Measurements from ENCODE around the gene INAVA. TPM values are rescaled to one million over a fixed set of nuclear protein-coding genes. Genes with fewer than 3 reads are reported as not detected.
"Not testable (repeated sequence)": the region's sequence is repeated elsewhere in the genome, so short reads cannot be mapped to it uniquely, and the experiment has no call there.

Gene INAVA
- total and polyA plus RNA-seq, 2 experiments from 2014 or later = not detected

GRCh38 chr1:200929530-200930278 lies 35.0 kb downstream of the INAVA start:
- H3K27me3 ChIP-seq (replicated peaks; ENCODE audit: insufficient read depth) = peaks cover 53% of the 10 kb centered on the region
- no peak overlapping the region for H3K4me3 ChIP-seq
- H3K9me3 ChIP-seq (ENCODE audit: low read depth) = no peaks in the 10 kb centered on the region
- H3K27ac ChIP-seq = no peak overlapping the region
- TF ChIP-seq EZH2 (IDR thresholded peaks at IDR 0.05; ENCODE audit: insufficient read depth, poor library complexity, severe bottlenecking) (no peak), EZH2phosphoT487 (IDR thresholded peaks at IDR 0.05; ENCODE audit: insufficient read depth, low read depth) (no peak)
- H3K79me2 ChIP-seq (ENCODE audit: insufficient read depth) = no peaks in the 10 kb centered on the region
- 25% methylated on average over 4 of the region's 4 CpGs for WGBS, 2 experiments (ENCODE audit: low coverage in 1 of 2, low lambda C conversion rate in 2 of 2, missing lambda C conversion rate in 2 of 2)
- no peaks in the 10 kb centered on the region for H3K9me2 ChIP-seq (ENCODE audit: insufficient read depth)
- no peak for DNase-seq
- H4K20me1 ChIP-seq (ENCODE audit: insufficient read depth) = no peaks in the 10 kb centered on the region
- no peak overlapping the region for H3K4me2 ChIP-seq (ENCODE audit: unreplicated experiment)
- no peaks in the 10 kb centered on the region for H3F3A ChIP-seq (ENCODE audit: insufficient read depth)
- H2AFZ ChIP-seq = no peak overlapping the region
- H3K9ac ChIP-seq = no peak overlapping the region
- H3K36me3 ChIP-seq (ENCODE audit: low read depth) = no peaks in the 10 kb centered on the region
- in situ Hi-C loops (cut with MboI) = no loop called here
- H3K4me1 ChIP-seq (ENCODE audit: insufficient read depth) = no peaks in the 10 kb centered on the region

GRCh38 chr1:200930285-200930684 lies 35.6 kb downstream of the INAVA start:
- DNase-seq; H3K9ac ChIP-seq; H3K9me2 ChIP-seq (ENCODE audit: insufficient read depth); H3K27ac ChIP-seq; H3K4me2 ChIP-seq (ENCODE audit: unreplicated experiment); H3F3A ChIP-seq (ENCODE audit: insufficient read depth); H3K36me3 ChIP-seq (ENCODE audit: low read depth); H3K9me3 ChIP-seq (ENCODE audit: low read depth); H3K79me2 ChIP-seq (ENCODE audit: insufficient read depth); in situ Hi-C loops (cut with MboI); H4K20me1 ChIP-seq (ENCODE audit: insufficient read depth); H3K4me3 ChIP-seq; H2AFZ ChIP-seq; H3K4me1 ChIP-seq (ENCODE audit: insufficient read depth): not testable (repeated sequence)
- WGBS, 2 experiments (ENCODE audit: low coverage in 1 of 2, low lambda C conversion rate in 2 of 2, missing lambda C conversion rate in 2 of 2) = 49 to 56% methylated on average over 8 of the region's 8 CpGs
- H3K27me3 ChIP-seq (replicated peaks; ENCODE audit: insufficient read depth) = peaks cover 53% of the 10 kb centered on the region

GRCh38 chr1:200931776-200932175 lies 37.1 kb downstream of the INAVA start:
- H3K9me2 ChIP-seq (ENCODE audit: insufficient read depth) = no peaks in the 10 kb centered on the region
- H3K4me1 ChIP-seq (ENCODE audit: insufficient read depth) = no peaks in the 10 kb centered on the region
- in situ Hi-C loops (cut with MboI) = no loop called here
- H2AFZ ChIP-seq = no peak overlapping the region
- no peak overlapping the region for H3K27ac ChIP-seq
- TF ChIP-seq EZH2 (IDR thresholded peaks at IDR 0.05; ENCODE audit: insufficient read depth, poor library complexity, severe bottlenecking) (no peak), EZH2phosphoT487 (IDR thresholded peaks at IDR 0.05; ENCODE audit: insufficient read depth, low read depth) (no peak)
- no peak overlapping the region for H3K9ac ChIP-seq
- peaks cover 53% of the 10 kb centered on the region for H3K27me3 ChIP-seq (replicated peaks; ENCODE audit: insufficient read depth)
- no peak overlapping the region for H3K4me2 ChIP-seq (ENCODE audit: unreplicated experiment)
- H4K20me1 ChIP-seq (ENCODE audit: insufficient read depth) = no peaks in the 10 kb centered on the region
- no peaks in the 10 kb centered on the region for H3K36me3 ChIP-seq (ENCODE audit: low read depth)
- no peaks in the 10 kb centered on the region for H3F3A ChIP-seq (ENCODE audit: insufficient read depth)
- H3K9me3 ChIP-seq (ENCODE audit: low read depth) = no peaks in the 10 kb centered on the region
- WGBS, 2 experiments (ENCODE audit: low coverage in 1 of 2, low lambda C conversion rate in 2 of 2, missing lambda C conversion rate in 2 of 2) = 6% methylated on average over 2 of the region's 2 CpGs
- H3K79me2 ChIP-seq (ENCODE audit: insufficient read depth) = no peaks in the 10 kb centered on the region
- H3K4me3 ChIP-seq = no peak overlapping the region
- DNase-seq = no peak

GRCh38 chr1:200934676-200935245 lies 40.1 kb downstream of the INAVA start:
- TF ChIP-seq EZH2phosphoT487 (IDR thresholded peaks at IDR 0.05; ENCODE audit: insufficient read depth, low read depth) (no peak), EZH2 (IDR thresholded peaks at IDR 0.05; ENCODE audit: insufficient read depth, poor library complexity, severe bottlenecking) (no peak)
- Histone ChIP-seq H3K9ac (no peak overlapping the region), H3K4me2 (ENCODE audit: unreplicated experiment) (no peak overlapping the region), H3K9me2 (ENCODE audit: insufficient read depth) (no peaks in the 10 kb centered on the region), H3K9me3 (ENCODE audit: low read depth) (no peaks in the 10 kb centered on the region), H3K36me3 (ENCODE audit: low read depth) (no peaks in the 10 kb centered on the region), H3K27me3 (replicated peaks; ENCODE audit: insufficient read depth) (peaks cover 38% of the 10 kb centered on the region), H3K79me2 (ENCODE audit: insufficient read depth) (no peaks in the 10 kb centered on the region), H3K4me1 (ENCODE audit: insufficient read depth) (no peaks in the 10 kb centered on the region), H4K20me1 (ENCODE audit: insufficient read depth) (no peaks in the 10 kb centered on the region), H3F3A (ENCODE audit: insufficient read depth) (no peaks in the 10 kb centered on the region), H3K4me3 (no peak overlapping the region), H2AFZ (no peak overlapping the region), H3K27ac (no peak overlapping the region)
- WGBS, 2 experiments (ENCODE audit: low coverage in 1 of 2, low lambda C conversion rate in 2 of 2, missing lambda C conversion rate in 2 of 2) = 64 to 69% methylated on average over 13 of the region's 13 CpGs
- in situ Hi-C loops (cut with MboI) = no loop called here
- no peak for DNase-seq

GRCh38 chr1:200935286-200935962 lies 40.7 kb downstream of the INAVA start:
- H3K9me3 ChIP-seq (ENCODE audit: low read depth); in situ Hi-C loops (cut with MboI); H2AFZ ChIP-seq; H3K36me3 ChIP-seq (ENCODE audit: low read depth); H3K9ac ChIP-seq; H3K4me1 ChIP-seq (ENCODE audit: insufficient read depth); H3K9me2 ChIP-seq (ENCODE audit: insufficient read depth); H3K79me2 ChIP-seq (ENCODE audit: insufficient read depth); H3K27ac ChIP-seq; H3K4me2 ChIP-seq (ENCODE audit: unreplicated experiment); H3K4me3 ChIP-seq; DNase-seq; H4K20me1 ChIP-seq (ENCODE audit: insufficient read depth); H3F3A ChIP-seq (ENCODE audit: insufficient read depth): not testable (repeated sequence)
- WGBS, 2 experiments (ENCODE audit: low coverage in 1 of 2, low lambda C conversion rate in 2 of 2, missing lambda C conversion rate in 2 of 2) = 78 to 85% methylated on average over 18 of the region's 18 CpGs
- H3K27me3 ChIP-seq (replicated peaks; ENCODE audit: insufficient read depth) = peaks cover 40% of the 10 kb centered on the region
